Measurements from ENCODE around the gene TNFRSF13B.
"Not testable (repeated sequence)": the region's sequence is repeated elsewhere in the genome, so short reads cannot be mapped to it uniquely, and the experiment has no call there.

The TNFRSF13B gene

DNA sequence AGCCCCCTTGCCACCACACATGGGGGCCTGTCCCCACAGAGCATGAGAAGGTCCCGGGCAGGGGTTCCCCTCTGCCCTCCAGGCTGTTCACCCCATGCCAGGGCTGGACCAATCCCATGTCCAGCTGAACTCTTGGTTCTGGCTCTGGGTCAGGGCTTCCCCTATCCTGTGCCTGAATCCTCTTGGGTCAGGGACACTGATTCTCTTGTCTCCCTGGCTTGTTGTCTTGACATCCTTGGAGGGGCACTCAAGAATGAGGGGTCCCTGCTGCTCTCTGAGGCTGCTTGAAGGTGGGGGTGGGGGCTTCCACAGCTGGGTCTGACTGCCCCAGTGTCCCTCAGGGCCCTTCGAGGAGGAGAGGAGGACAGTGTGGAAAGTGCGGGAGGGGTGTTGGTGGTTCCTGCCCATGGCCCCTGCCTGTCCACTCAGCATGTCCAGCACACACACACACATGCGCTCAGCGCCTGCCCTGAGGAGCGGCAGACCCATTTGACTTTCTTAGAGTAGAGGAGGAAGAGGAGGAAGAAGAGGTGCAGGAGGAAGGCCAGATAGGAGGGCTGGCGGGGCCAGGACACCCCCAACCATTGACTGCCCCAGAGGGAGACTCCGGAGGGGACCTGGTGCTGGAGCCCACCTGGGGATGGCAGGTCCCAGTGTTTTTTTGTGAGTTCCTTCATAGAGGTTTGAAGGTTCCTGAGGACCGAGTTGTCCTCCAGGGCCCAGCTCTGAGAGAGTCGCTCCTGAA, 47.0 kb downstream of the TNFRSF13B start:
- no peak for DNase-seq

DNA sequence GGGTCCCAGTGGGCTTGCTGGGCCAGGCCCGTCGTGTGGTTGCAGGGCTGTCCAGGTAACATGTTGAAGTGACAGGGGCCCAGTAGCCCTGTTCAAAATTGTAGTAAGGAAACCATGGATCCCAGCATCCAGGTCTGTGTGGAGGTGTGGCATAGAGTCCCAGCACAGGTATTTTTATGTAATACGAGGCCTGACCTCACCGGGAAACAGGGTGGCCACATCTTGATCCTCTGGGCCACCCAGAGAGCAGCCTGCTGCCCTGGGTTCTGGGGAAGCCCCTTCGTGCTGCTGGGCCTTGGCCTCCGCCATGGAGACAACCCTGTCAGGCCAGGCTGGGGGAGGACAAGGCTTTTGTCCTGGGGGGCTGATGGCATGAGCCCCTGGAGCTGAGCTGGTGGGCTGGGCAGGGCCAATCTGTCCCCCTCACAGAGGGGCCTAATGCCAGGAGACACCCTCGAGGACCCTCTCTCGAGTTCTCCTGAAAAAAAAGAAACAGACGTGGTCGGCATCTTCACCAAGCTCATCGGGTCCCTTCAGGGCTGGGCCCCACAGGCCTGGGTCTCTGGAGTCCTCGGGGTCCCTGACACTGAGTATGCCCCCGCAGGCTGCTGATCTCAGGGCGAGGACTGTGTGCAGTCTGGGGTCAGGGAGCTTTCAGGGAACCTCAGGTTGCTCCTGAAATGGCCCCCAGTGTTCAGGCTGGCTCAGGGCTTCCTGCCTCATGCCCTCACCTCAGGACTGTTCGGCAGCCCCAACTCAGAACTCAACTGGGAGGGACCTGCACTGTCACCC, 47.8 kb downstream of the TNFRSF13B start:
- DNase-seq = no peak

DNA sequence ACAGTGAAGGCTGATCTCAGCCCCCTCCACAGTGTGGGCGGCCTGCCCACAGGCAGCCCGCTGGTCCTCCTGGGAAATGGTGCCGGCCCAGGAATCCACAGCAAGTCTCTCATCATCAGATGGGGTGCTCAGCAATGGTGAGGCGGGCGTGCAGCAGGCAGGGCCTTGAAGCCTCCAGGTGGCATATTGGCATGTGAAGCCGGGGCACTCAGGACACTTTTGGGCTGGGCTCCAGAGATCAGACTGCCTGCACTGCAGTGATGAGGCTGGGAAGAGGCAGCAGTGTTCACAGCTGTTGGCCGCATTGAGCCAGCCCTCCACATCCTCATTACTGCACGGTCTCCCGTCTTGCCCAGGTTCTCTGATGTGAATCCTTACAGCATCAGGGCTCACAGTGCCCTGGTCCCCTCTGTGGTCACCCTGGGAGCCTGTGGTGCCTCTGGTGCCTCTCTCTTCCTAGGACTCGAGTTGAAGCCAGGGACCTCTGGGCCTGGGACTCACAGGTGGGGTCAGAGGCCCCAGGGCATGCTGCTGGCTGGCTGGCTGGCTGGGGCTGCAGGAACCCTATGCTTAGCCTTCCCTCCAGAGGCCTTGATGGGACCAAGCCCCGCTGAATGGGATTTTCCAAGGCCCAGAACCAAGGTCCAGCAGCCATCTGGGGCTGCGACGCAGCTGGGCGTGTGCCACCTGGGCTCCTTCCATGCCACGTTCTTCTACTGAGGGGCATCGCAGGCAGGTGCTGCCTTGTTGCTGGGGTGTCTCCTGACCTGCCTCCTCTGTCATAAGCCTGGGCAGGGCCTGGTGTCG, 48.6 kb downstream of the TNFRSF13B start:
- DNase-seq = no peak

DNA sequence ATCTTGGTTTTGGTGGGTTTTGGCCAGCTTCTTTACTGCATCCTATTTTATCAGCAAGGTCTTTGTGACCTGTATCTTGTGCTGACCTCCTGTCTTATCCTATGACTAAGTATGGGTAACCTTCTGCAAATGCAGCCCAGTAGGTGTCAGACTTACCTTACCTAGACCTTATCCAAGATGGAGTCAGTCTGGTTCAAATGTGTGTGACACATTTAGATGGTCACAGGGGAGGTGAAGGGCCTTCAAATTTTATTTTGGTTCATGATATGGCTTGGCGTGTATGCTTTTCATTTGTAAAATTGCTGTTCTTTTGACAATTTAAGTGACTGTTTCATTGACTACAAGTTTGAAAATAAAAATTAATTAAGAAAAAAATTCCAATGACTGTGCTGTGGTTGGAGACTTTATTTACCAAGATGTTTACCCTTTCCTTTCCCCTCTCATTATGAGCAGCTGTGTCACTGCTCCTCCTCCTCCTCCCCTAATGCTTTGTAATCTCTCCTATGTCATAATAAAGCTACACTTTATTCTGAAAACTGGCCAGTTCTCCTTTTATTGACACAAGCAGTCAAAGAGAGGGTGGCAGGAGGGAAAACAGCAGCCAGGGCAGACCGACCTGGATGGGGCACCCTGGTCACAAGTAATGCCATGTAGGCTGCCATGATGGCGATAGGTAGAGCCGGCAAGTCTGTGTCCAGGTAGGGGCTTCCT, 49.4 kb downstream of the TNFRSF13B start:
- no peak for DNase-seq

DNA sequence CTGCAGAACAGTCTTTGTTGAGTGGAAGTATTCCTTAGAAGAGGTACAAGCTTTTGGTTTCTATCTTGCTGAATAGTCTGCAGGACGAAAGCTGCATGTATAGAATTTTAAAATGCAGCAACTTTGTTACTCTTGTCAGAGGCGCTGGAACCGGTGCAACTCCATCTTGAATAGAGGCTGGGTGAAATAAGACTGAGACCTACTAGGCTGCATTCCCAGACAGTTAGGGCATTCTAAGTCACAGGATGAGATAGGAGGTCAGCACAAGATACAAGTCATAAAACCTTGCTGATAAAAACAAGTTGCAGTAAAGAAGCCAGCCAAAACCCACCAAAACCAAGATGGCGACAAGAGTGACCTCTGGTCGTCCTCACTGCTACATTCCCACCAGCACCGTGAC, 50.5 kb downstream of the TNFRSF13B start:
- not testable (repeated sequence) for DNase-seq

DNA sequence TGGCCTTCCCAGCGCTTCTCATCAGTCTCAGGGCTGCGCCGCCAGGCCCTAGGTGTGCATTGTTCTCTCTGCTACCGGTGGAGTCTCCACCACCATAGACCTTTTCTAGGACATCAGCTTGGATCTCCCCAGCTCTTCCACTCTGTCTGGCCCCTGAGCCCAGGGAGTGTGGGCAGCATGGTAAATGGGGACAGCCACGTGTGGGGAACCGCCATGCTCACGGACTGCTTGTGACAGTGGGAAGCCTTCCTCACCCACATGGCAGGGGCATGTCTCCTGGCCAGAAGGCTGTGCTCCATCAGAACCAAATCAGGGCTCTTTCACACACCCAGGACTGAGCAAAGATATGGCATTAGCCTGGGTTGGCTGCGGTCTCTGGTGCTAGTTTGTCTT, 51.3 kb downstream of the TNFRSF13B start:
- no peak for DNase-seq

DNA sequence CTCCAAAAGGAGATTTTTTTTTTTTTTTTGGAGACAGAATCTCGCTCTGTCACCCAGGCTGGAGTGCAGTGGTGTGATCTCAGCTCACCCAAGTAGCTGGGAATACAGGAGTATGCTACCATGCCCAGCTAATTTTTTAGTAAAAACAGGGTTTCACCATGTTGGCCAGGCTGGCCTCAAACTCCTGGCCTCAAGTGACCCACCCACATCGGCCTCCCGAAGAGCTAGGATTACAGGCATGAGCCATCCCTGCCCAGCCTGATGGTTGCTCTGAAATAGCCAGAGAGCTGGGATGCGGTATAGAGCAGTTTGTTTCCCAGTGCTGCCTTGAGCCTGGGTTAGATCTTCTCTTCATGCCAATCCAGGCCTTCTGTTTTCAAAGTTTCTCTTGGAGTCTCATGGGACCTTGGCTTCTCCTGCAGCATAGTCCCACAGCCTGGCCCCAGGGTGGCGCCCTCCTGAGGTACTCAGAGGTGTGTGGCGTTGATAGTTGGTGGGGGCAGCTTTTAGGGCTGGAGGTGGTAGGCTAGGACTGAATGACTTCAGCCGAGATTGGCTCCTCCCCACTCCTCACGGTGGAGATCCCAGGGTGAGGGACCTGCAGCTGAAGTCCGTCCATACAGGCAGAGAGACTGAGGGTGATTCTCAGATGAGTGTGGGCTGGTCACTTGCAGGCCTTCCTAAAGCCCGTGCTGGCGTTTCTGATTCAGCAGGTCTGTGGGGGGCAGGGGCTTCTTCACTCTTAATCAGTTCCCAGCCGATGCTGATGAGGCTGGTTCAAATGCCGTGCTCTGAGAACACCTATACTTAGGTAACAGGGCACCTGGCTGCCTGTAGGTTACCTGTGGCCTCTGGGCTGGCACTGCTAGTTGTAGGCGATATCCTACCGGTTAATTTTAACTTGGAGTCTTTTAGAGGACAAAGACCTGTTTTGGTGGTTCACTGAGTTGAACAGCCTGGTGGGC, 52.0 kb downstream of the TNFRSF13B start:
- DNase-seq = no peak

DNA sequence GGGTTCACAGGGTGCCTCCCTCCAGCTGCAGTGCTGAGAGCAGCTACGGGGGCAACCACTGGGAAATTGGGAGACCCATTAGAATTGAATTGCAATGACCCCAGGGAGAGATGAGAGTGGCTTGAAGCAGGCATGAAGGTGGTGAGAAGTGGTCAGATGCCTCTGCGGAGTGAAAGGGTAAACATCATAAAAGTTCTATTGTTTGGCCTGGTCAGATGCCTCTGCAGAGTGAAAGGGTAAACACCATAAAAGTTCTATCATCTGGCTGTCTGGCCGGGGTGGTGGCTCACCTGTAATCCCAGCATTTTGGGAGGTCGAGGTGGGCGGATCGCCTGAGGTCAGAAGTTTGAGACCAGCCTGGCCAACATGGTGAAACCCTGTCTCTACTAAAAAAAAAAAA, 53.5 kb downstream of the TNFRSF13B start:
- no peak for DNase-seq

DNA sequence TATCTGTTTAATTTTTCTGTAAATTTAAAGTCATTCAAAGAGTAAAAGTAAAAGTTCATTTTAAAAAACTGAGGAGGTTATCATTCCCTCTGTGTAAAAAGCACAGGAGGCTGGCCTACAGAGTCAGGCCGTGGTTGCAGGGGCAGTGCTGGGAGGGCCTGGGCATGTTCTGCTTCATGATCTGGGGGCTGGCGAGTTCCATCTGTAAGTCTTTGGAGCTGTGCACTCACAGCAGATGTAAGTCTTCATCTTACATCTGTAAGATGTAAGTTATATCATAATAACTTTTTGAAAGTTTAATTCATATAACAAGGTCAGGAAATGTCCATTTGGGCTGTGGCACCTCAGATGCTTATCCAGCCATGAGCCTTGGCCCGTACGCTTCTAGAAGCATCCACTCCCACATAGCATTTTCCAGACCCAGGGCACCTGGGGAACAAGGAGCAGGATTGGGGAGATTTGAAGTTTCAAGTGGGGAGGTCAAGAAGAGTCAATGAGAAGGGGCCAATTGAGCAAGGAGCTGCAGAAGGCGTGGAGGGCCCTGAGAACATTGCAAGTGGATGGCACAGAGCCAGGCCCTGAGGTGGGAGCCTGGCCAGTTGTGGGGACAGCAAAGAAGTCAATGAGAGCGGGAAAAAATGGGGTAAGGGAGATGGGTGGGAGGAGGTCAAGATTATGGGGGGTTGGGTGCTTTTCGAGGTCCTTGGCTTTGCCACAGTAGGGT, 54.1 kb downstream of the TNFRSF13B start:
- no peak for DNase-seq

DNA sequence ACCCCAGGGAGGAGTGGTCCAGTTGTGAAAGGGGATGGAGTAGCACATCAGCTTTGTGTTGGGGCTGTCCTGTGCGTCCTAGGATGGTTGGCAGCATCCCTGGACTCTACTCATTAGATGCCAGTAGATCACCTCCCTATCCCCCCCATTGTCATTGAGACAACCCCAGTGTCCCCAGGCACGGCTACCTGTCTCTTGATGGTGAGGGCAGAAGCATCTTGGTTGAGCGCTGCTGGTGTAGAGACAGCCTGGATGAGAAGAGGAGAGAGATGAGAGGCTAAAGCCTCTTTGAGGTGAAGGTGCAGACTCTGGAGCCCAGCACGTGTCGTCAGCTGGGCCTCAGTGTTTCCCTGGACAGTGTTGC, 55.4 kb downstream of the TNFRSF13B start:
- DNase-seq = no peak

DNA sequence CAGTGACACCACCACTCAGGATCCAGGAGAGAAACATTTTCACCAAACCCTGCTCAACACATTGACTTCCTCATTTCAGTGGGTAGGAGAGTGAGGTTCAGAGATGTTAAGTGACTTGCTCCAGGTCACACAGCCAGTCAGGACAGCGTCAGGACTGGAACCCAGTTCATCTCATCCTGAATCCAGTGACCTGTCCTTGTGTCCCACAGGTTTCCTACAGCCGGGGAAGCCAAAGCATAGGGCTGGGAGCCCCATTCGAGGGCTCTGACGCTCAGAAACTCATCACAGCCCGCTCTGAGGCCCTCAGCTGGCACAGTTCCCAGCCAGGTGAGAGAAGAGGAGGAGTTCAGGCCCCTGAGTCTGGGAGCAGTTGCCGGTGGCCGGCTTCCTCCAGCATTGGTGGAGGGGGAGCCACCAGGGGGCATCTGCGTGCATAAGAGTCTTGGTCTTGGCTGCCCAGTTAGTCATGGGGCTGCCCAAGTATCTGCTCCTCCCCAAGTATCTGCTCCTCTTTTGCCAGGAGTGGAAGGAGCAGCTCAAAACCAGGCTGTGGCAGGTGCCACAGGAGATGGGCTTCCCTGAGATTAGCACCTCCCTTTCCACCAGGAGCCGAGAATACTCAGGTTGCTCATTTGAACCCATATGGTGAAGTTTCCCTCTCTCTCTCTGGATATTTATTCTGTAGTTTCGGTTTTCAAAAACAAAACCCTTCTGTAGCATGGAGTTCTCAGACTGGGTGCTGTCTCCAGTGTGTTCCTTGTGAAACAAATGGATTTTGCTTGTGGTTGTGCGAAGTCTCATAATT, 56.0 kb downstream of the TNFRSF13B start:
- no peak for DNase-seq

DNA sequence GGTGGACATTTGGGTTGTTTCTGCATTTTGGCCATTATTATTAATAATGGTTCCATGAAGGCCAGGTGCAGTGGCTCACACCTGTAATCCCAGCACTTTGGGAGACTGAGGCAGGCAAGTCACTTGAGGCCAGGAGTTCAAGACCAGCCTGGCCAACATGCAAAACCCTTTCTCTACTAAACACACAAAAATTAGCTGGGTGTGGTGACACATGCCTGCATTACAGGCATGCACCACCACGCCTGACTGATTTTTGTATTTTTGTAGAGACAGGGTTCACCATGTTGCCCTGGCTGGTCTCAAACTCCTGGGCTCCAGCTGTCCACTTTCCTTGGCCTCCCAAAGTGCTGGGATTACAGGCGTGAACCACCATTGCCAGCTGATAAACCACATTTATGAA, 58.5 kb downstream of the TNFRSF13B start:
- no peak for DNase-seq

DNA sequence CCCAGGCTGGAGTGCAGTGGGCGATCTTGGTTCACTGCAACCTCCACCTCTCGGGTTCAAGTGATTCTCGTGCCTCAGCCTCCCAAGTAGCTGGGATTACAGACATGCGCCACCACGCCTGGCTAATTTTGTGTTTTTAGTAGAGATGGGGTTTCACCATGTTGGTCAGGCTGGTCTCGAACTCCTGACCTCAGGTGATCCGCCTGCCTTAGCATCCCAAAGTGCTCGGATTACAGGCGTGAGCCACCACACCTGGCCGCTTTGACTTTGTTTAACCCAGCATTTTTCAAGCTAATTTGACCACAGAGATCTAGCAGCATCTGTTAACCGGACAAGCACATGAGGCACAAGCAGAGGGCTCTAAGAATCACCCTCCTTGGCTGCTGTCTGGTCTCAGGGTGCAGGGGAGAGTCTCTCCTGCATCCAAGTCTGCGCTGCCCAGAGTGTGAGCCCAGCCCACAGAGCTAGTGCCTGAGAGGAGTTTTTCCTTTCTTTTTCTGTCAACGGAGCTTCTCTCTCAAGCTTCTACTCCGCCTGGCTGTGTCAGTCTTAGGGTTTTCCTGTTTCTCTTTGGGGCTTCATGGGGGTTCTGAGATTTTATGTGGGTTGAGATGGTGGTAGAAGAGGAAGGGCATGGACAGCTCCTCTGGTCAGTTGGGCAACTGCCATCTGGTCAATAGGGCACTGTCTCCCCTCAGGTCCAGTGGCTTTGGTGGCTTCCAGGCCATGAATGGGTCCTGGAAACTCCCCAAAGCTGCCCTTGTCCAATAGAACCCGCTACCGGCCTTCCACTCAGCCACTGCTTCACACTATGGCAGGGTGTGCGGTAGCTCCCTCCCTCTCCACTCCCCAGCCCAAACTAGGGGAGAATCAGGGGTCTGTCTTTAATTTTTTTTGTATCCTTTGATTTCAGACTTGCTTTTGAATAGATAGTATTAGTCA, 59.6 kb downstream of the TNFRSF13B start:
- no peak for DNase-seq

DNA sequence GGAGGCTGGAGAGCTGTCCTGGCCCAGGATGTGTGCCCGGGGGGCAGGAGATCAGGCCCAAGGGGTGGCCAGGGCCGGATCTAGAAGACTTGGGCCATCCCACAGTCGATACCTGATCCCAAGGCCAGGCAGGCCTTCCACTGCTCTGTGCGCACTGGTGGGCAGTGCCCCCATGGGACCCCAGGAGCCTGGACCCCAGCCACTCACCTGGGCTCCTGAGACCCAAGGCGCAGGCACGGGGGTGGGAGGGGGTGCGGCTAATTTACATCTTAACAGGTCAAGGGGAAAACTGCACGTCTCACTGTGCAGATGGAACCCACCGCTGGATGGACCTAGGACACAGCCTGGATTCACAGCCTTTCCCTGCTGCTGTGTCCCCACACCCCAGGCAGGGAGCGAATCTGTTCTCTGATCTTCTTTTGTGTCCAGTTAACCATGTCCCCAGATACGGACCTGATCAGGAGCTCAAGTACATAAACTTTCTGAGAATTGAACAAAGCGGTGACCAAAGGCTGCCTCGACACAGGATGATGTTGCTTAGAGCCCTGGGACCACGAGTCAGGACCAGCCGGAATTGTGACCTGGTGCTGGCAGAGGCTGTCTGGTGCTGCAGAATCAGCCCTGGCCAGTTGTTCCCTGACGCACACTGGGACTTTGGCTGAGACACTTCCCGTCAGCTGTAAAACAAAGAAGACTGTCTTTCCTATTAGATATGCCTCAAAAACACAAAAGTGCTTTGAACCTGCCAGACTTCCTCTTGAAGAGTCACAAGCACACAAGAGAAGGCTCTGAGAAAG, 60.6 kb downstream of the TNFRSF13B start:
- DNase-seq = no peak

DNA sequence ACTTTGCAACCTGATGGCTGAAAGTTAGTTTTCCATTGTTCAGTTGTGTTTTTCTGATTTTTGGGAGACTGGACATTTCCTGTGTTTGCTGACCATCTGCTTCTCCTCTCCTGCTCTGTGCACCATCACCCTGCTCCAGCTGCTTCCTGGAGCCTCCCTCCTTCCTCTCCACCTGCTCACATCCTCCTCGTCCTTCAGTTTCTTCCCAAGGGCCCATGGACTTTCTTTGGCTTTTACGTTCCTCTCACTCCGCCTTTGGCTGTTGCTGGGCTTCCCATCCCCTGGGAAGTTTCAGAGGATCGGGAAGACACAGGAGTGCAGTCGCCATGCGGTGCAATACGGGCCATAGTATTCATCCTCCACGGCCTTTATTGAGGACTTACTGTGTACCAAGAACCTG, 61.6 kb downstream of the TNFRSF13B start:
- no peak for DNase-seq

DNA sequence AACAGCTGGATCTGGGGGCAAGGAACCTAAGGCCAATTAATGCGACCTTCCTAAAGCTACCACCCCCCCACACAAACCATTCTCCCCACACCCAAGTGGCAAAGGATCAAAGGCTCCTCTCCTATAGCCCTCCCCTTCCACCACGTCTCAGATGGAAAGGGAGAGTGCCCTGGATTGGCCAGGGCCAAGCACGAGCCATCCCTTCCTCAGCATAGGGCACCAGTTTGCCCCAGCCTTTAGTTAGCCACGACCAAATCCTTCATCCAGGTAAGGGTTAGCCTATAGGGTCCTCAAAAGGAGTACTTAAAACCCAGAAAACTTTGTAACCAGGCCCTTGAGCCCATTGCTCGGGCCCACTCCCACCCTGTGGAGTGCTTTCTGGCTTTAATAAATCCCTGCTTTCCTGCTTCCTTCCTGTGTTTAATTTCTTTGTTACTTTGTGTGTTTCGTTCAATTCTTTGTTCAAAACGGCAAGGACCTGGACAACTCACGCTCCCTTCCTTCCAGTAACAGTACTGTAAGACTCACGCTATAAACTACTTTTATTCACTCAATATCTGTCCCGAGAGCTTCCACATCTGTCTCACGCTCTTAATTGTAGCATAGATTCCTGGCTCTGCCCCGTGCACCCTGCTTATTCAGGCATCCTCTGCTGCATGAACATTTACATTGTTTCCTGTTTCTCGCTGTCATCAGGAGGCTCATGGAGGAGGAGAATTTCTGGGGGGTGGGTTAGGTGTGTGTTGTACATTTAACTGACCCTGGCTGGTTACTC, 62.3 kb downstream of the TNFRSF13B start:
- no peak for DNase-seq

DNA sequence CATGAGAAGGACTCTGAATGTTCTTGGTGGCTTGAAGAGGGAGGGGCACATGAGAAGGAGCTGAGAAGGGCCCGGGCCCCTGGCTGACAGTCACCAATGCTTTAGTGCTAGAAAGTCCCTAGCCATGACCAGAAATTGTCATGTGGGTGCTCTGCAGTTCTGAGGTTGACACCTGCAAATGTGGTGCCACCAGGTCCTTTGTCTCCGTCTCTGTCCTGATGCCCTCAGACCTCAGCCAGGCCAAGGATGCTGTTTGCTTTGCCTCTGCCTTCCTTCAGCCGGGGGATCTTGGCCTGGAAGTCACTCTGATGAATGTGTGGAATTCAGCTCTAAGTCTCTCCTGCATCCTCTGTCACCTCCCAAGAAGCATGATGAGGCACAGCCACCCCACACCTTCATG, 63.6 kb downstream of the TNFRSF13B start:
- no peak for DNase-seq

Measured in activated gamma-delta T cell treated with Interleukin-2 at 50 U/mL for 16 hours (primary cell).